Right lobe of liver (tissue), 4 donors: ENCODE measurements around the gene BBLN.

Source experiments
- CTCF ChIP-seq, 4 donors: fragments of 200-600 bp in 3 of 4; fragments of 450-650 bp in 1 of 4; IDR thresholded peaks; one replicate each; pipeline versions ENCODE4 v1.5.1 to v1.8.0; 2016 to 2022; ENCODE audit warnings: antibody characterized with exemption in 4 of 4, mild to moderate bottlenecking in 2 of 4
- POLR2A ChIP-seq: fragments of 450-650 bp; IDR thresholded peaks from one replicate; pipeline ENCODE4 v1.6.1; 2017; ENCODE audit warnings: antibody characterized with exemption, mild to moderate bottlenecking
- donor health status: DM: no; HTN: no; CAD: no.
- donor health status: DM: no; HTN: no; CAD: no.
- donor health status: DM: no; HTN: yes; CAD: no.

- no peak for TF ChIP-seq CTCF (IDR thresholded peaks at IDR 0.05)
- no peak for TF ChIP-seq POLR2A
These were observed 27.3 kb downstream of the BBLN start for GRCh38 chr9:128187361-128187760.
